ENCODE results near the gene ABCA2. TPM values are rescaled to one million over a fixed set of nuclear protein-coding genes. Genes with fewer than 3 reads are reported as not detected.

ABCA2 gene
- total RNA-seq, 4 donors from 2014 or later: 13.5 to 58.6 (median 19.3) TPM

DNA sequence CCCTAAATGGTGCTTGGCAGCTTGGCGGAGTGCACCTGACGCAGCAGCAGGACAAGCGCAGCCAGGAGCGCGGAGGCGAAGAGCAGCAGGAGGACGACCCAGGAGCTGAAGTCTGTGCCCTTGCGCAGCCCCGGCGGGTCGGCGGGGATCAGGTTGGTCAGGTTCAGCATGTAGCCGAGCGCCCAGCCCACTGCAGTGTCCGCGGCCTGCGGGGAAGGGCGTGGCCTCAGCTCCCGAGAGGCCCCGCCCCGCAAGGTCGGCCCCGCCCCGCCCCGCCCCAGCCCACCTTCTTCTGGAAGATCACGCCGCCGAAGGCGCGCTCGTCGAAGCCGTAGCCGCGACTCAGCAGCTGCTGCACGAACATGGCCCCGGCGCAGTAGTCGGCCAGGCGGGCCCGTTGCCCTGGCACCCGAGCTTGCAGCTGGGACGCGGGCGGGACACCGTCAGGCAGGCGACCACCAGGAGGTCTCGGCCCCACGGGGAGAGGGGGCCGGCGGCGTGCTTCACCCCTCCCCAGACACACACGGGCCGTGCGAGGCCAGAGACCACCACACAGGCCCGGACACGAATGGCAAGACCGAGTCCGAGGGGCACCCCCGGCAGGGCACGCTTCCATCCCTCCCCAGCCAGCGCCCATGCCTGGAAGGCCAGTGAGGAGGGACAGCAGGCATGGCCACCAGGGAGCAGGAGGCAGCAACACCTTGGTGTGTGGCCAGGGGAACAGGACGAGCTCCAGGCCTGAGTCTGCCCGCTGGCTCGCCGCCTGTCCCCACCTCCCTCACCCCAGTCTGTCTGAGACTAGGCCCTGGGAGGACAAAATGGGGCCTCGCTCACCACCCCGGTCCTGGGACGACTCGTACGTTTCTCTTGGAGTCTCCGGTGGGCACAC is 20.9 kb upstream of the ABCA2 start:
- TF ChIP-seq, protein P1, sequence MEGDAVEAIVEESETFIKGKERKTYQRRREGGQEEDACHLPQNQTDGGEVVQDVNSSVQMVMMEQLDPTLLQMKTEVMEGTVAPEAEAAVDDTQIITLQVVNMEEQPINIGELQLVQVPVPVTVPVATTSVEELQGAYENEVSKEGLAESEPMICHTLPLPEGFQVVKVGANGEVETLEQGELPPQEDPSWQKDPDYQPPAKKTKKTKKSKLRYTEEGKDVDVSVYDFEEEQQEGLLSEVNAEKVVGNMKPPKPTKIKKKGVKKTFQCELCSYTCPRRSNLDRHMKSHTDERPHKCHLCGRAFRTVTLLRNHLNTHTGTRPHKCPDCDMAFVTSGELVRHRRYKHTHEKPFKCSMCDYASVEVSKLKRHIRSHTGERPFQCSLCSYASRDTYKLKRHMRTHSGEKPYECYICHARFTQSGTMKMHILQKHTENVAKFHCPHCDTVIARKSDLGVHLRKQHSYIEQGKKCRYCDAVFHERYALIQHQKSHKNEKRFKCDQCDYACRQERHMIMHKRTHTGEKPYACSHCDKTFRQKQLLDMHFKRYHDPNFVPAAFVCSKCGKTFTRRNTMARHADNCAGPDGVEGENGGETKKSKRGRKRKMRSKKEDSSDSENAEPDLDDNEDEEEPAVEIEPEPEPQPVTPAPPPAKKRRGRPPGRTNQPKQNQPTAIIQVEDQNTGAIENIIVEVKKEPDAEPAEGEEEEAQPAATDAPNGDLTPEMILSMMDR (IDR thresholded peaks at IDR 0.05; ENCODE audit: low read depth): no peak

- TF ChIP-seq, protein P1 (IDR thresholded peaks at IDR 0.05; ENCODE audit: low read depth): no peak
Observed at GRCh38 chr9:137046088-137046787, 18.2 kb upstream of the ABCA2 start, which contains the start of gene NPDC1. Gene NPDC1, minus strand, starts transcription at chr9:137046177. Its CDS starts 188 bp downstream, at chr9:137045989.

GRCh38 chr9:137045294-137046087 is 17.5 kb upstream of the ABCA2 start:
- TF ChIP-seq, protein P1 (IDR thresholded peaks at IDR 0.05; ENCODE audit: low read depth): no peak

DNA sequence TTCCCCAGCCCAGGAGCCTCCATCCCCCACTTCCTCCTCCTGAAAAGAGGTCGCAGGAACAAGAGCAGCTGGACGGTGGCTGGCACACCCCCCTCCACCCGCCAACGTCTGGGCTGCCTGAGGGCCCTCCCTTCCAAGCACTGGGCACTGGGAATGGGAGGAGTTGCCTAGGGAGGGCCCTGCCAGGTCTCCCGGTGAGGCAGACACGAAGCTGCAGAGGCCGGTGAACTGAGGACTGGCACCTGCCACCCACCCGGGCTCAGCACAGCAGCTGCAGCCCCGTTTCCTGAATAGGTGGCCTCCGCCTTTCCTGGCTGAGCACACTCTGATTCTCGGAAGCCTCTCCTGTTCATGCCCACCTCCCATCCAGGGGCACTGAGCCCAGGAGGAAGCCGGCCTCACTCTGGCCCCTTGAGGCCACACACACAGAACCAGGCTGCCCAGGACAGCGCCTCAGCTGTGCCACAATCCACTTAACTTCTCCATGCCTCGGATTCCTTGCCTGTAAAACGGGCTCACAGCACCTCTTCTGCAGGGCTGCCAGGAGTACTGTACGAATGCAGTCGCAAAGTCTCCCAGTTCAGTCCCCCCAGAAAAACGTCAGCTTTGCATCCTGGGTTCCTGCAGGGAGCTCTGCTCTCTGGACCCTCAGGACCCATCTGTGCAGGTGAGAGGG is 16.6 kb upstream of the ABCA2 start:
- TF ChIP-seq, protein P1 (IDR thresholded peaks at IDR 0.05; ENCODE audit: low read depth): no peak

- TF ChIP-seq, protein P1 (IDR thresholded peaks at IDR 0.05; ENCODE audit: low read depth): no peak
Observed at GRCh38 chr9:137044037-137044436, 16.0 kb upstream of the ABCA2 start.

DNA sequence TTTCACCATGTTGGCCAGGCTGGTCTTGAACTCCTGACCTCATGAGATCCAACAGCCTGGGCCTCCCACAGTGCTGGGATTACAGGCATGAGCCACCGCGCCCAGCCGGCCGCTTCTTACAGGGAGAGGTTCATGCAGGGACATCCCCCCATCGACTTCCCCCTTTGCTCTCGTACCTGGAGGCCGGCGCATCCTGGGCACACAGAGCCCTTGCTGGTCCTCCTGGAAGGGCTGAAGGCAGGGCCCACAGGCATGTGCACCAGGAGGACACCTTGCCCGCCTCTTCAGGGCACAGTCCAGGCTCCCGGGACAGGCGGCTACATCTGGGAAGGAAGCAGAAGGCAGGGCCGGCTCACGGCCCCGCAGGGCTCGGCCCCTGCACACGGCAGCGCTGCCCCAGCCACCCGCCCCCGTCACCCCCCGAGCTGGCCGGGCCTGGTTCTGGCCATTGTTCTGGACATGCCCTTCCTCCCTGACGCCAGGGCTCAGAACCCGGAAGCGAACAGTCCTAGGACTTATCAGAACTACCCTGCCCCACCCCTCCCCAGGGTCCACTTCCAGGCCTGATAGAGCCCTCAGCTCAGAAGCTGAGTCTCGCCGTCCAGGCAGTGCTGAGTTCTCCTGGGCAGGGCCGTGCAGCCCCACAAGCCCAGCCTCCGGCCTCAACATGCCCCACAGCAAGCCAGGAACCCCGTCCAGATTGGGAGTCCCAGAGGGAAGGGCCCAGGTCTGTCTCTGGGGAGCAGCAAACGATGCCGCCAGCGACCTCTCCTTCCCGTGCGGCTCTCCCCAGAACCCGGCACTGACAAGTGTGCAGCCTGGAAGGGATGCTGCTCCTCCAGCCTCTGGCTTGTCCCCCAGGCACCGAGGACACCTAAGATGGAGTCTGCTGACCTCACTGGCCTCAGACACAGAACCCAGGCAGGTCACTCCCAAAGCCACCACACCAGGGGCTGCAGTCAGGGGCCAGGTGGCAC is 15.0 kb upstream of the ABCA2 start:
- TF ChIP-seq, protein P1 (IDR thresholded peaks at IDR 0.05; ENCODE audit: low read depth): no peak
